Activated CD8-positive, alpha-beta memory T cell treated with anti-CD3 and anti-CD28 coated beads for 48 hours (primary cell): ENCODE results near the gene CDK18.

ENCODE experiments used
- DNase-seq, 3 experiments: peaks; one replicate each; pipeline ENCODE4 v3.0.0-alpha.2; 2020; ENCODE audit warnings: low read depth in 2 of 3, low spot score in 2 of 3

CDK18 gene

GRCh38 chr1:205568469-205569361 is 64.2 kb downstream of the CDK18 start:
- no peak for DNase-seq

- no peak for DNase-seq
These were observed 65.1 kb downstream of the CDK18 start for GRCh38 chr1:205569411-205570172.

- no peak for DNase-seq
These were observed 65.7 kb downstream of the CDK18 start for GRCh38 chr1:205570173-205570501.

DNA sequence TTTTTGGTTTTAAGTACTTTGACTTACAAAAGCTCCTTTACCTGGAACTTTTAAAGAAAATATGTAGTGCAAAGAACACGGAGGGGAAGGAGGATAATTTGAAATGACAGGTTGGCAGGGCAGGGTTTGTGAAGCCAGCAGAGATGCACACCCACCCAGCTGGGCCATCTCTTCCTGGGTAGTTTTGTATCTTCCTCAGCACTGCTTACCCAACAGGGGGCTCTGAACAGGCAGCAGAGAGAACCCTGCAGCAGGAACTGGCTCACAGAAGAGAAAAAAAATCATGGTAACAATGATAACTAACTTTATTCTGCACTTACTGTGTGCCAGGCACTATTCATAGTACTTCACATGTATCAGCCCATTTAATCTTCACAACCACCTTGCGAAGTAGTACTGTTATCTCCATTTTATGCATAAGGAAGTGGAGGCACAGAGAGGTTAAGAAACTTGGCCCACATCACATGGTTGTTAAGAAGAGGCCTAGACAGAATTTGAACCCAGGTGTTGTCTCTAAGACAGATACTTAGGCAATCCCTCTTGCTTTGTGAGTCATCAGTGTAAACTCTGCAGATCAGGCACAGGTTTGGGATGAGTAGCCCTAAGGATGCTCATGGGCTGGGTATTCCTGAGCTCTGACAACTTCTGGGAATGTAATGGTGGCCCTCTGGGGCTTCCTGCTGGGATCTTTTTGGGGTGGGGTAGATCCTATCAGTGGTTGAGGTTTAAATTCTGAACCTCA is 66.5 kb downstream of the CDK18 start:
- no peak for DNase-seq

DNA sequence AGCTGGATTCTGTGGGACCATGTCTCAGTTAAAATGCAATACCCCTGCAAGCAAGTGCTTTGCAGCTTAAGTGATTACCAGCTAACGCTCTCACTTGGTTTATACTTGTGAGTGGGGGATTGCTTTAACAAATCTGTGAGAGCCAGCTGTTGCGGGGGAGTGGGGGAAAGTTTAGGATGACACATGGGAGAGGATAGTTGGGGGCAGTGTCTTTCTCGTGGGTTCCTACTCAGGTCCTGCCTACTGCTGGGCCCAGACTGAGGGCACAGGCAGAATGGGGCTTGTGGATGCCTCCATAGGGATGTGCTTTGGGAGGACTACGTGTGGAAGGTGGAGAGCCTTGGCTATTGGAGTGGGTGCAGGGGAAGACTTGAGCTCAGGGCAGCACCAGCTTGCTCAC is 67.3 kb downstream of the CDK18 start:
- no peak for DNase-seq

GRCh38 chr1:205572421-205572820 is 68.0 kb downstream of the CDK18 start:
- no peak for DNase-seq

- no peak for DNase-seq
These were observed 70.9 kb downstream of the CDK18 start for GRCh38 chr1:205575294-205575885.

- DNase-seq, result no peak
These were observed 71.5 kb downstream of the CDK18 start for GRCh38 chr1:205576011-205576410.

- no peak for DNase-seq
These were observed 72.6 kb downstream of the CDK18 start for GRCh38 chr1:205576805-205577761.

DNA sequence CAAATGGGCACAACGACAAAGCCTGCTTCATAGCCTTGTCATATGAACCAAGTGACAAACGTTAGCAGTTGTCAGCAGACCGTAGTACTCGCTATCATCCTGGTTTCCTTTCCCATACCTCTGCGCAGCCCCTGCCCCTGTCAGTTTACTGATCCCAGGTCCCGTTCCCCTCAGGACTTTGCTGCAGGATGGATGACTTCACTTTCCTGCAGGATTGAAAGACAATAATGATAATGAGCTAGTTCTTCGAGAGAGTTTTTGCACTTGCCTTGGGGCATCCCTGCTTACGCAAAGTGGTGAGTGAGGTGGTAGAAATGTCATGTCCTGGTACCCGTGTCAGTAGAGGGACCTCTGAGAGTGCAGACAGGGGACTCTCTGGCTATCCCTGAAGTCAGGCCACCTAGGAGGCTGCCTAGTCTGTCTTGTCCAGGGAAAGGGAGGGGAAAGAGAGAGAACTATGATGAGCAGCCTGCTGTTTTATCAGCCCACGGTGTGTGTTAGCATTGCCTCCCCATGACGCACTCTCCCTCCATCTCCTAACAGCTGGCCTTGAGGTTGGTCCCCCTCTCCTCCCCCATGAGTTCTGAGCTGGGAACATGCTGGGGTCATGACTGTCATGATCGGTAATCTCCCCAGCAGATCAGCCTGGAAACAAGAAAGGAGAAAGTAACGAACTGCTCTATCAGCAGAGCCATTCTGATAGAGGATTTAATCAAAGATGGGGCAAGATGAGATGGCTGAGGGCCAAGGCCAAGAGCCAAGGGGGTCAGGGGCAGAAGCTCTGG is 73.6 kb downstream of the CDK18 start:
- DNase-seq, result no peak

GRCh38 chr1:205578780-205579571 is 74.5 kb downstream of the CDK18 start:
- no peak for DNase-seq

DNA sequence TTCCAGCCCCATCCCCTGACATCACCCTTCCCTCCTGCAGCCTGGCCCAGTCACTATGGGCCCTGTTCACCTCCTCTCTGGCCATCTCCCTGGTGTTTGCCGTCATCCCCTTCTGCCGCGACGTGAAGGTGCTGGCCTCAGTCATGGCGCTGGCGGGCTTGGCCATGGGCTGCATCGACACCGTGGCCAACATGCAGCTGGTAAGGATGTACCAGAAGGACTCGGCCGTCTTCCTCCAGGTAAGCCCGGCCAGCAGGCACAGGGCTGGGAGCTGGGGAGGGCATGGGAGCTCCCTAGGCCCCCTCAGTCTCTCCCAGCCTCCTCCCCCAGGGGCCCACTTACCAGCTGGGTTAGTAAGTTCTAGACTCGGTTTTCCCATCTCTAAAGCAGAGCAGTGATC is 75.2 kb downstream of the CDK18 start:
- no peak for DNase-seq

- no peak for DNase-seq
These were observed 75.9 kb downstream of the CDK18 start for GRCh38 chr1:205580140-205580922.

DNA sequence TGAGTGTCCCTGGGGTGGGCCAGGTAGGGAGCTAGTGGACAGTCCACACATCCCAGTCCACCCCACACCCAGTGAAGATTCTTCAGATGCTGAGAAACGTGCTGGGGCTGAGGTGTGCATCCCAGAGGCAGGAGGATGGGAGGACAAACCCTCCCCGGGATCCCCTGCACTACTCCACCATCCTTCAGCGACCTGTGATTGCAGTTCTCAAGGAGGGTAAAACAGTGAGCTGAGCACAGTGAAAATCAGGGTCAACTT is 76.4 kb downstream of the CDK18 start:
- no peak for DNase-seq

- no peak for DNase-seq
These were observed 77.0 kb downstream of the CDK18 start for GRCh38 chr1:205581321-205581980.

DNA sequence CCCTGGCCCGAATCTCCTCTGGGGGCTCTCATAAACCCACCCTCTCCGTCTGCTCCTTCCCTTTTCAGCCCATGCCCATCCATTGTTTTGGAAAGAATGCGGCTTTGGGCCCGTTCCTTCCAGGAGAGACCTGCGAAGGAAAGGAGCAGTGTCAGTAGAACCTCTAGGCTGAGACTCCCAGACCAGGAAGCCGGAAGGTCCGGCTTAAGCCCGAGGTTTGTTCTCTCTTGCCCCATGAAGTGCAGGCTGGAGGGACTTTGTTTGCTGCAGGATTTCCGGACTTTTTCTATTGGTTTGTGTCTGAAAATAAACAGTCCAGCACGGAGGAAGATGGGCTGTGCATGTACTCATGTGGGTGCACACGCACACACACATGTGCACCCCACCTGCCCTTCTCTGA is 77.6 kb downstream of the CDK18 start:
- no peak for DNase-seq
